ENCODE data around the gene ABCA1. TPM values are rescaled to one million over a fixed set of nuclear protein-coding genes. Genes with fewer than 3 reads are reported as not detected.

ABCA1 gene
- total and polyA plus RNA-seq, 2 of the 4 experiments (the other 2 are of a cell fraction): 5.8 to 52.2 TPM

- DNase-seq: no peak
- ChIA-PET POLR2A (ENCODE audit: unreplicated experiment) (no interaction called here), CTCF (no interaction called here)
- ATAC-seq (ENCODE audit: low read depth): no peak
- H3K56ac ChIP-seq (ENCODE audit: extremely low read depth, insufficient read depth, low read length): no peak overlapping the region
- H4K91ac ChIP-seq (ENCODE audit: insufficient read depth, low read depth, low read length): no peak overlapping the region
- no peak overlapping the region for H3K4ac ChIP-seq (ENCODE audit: low read depth, low read length)
- TF ChIP-seq MXI1 (IDR thresholded peaks at IDR 0.05; ENCODE audit: borderline replicate concordance, low read depth, low read length) (no peak), USF2 (IDR thresholded peaks at IDR 0.05; ENCODE audit: low read depth, low read length) (no peak)
- H3K9ac ChIP-seq (ENCODE audit: low read depth, low read length): no peak overlapping the region
- no peak overlapping the region for H2BK15ac ChIP-seq (ENCODE audit: low read depth, low read length)
- no peaks in the 10 kb centered on the region for H3K9me3 ChIP-seq (ENCODE audit: control insufficient read depth, insufficient read depth, low read length)
- no peak overlapping the region for H3K18ac ChIP-seq (ENCODE audit: low read depth, low read length)
- H4K5ac ChIP-seq (ENCODE audit: low read depth, low read length): no peak overlapping the region
- H3K23ac ChIP-seq (ENCODE audit: low read depth, low read length): no peak overlapping the region
- BruUV-seq (replicated peaks): no TSS peak
- no peaks in the 10 kb centered on the region for H3K27me3 ChIP-seq (ENCODE audit: control insufficient read depth, insufficient read depth, low read length)
- no peak overlapping the region for H3K14ac ChIP-seq (replicated peaks; ENCODE audit: low read depth, low read length)
- in situ Hi-C loops (cut with MboI; ENCODE audit: low sequenced_read_pairs) (no loop called here), dilution Hi-C loops (cut with HindIII; ENCODE audit: low sequenced_read_pairs, unreplicated experiment) (no loop called here), intact Hi-C loops (cut with micrococcal nuclease) (no loop called here)
- peaks cover 66% of the 10 kb centered on the region for H3K36me3 ChIP-seq (ENCODE audit: control insufficient read depth, insufficient read depth, low read length)
- no peak overlapping the region for H2AK9ac ChIP-seq (replicated peaks; ENCODE audit: low read depth, low read length, poor library complexity)
- peaks cover 7 to 18% of the 10 kb centered on the region in 2 experiments; a peak in 2 of 4 replicates for H3K79me1 ChIP-seq (ENCODE audit: low read depth in 1 of 2, low read length in 2 of 2)
- H4K8ac ChIP-seq (ENCODE audit: low read depth in 2 of 2, low read length in 2 of 2): no peak overlapping the region
- no peak overlapping the region for H2BK20ac ChIP-seq (ENCODE audit: low read depth, low read length)
- H2BK120ac ChIP-seq (ENCODE audit: low read depth, low read length): no peak overlapping the region
- peaks cover 3% of the 10 kb centered on the region; the same call in 1 of the 2 replicates for H4K20me1 ChIP-seq (ENCODE audit: insufficient read depth, low read length)
- H3K4me3 ChIP-seq (ENCODE audit: insufficient read depth, low read depth, low read length): no peak overlapping the region
- H2AFZ ChIP-seq (replicated peaks; ENCODE audit: low read length, poor library complexity): no peak overlapping the region
- H2BK5ac ChIP-seq (ENCODE audit: low read depth, low read length, poor library complexity, severe bottlenecking): no peak overlapping the region
- H3K4me1 ChIP-seq (ENCODE audit: control insufficient read depth, insufficient read depth, low read length): 0 out of 2 replicates have a peak, but pooled peaks cover 4% of the 10 kb centered on the region
- peaks cover 8% of the 10 kb centered on the region; the same call in 1 of the 2 replicates for H3K9me1 ChIP-seq (ENCODE audit: insufficient read depth, low read length)
- H2AK5ac ChIP-seq (ENCODE audit: low read depth, low read length): no peak overlapping the region
- 33% methylated on average over 1 of the region's 4 CpGs; no CpG with 5 or more reads in 1 of the 2 experiments for WGBS, 2 experiments (ENCODE audit: extremely low coverage in 2 of 2, insufficient read length in 1 of 2)
- no peak overlapping the region for H3K4me2 ChIP-seq (ENCODE audit: low read depth, low read length)
- H3K27ac ChIP-seq (ENCODE audit: insufficient read depth, low read length): no peak overlapping the region
These were observed 45.9 kb downstream of the ABCA1 start for GRCh38 chr9:104882086-104882485.
